ENCODE measurements around the gene TCERG1L.
"Not testable (repeated sequence)": the region's sequence is repeated elsewhere in the genome, so short reads cannot be mapped to it uniquely, and the experiment has no call there.

The TCERG1L gene

GRCh38 chr10:131322575-131322974 is 11.1 kb upstream of the TCERG1L start:
- not testable (repeated sequence) for H2BK5ac ChIP-seq (ENCODE audit: low read length); H3K36me3 ChIP-seq (replicated peaks in 1 of 2; ENCODE audit: control insufficient read depth in 2 of 2, insufficient read depth in 2 of 2, low read length in 2 of 2); H3K79me1 ChIP-seq (ENCODE audit: low read depth, low read length); H3K4me1 ChIP-seq (ENCODE audit: control insufficient read depth in 2 of 2, insufficient read depth in 1 of 2, low read depth in 1 of 2, low read length in 2 of 2); H3K4me3 ChIP-seq (ENCODE audit: low read length in 2 of 2); H3K14ac ChIP-seq (ENCODE audit: low read length); H3K23ac ChIP-seq (ENCODE audit: low read depth, low read length, poor library complexity); H4K91ac ChIP-seq (ENCODE audit: low read depth, low read length, poor library complexity); H2BK15ac ChIP-seq (ENCODE audit: low read length); H3K4ac ChIP-seq (ENCODE audit: low read length); H3K9ac ChIP-seq (ENCODE audit: low read depth, low read length, poor library complexity); H3K9me3 ChIP-seq (replicated peaks in 1 of 2; ENCODE audit: control insufficient read depth in 2 of 2, insufficient read depth in 1 of 2, low read depth in 1 of 2, low read length in 2 of 2); H2BK120ac ChIP-seq (ENCODE audit: low read depth, low read length); H3K4me2 ChIP-seq (ENCODE audit: insufficient read depth, low read length, poor library complexity, severe bottlenecking); H3K18ac ChIP-seq (ENCODE audit: low read length); H2AFZ ChIP-seq (ENCODE audit: low read length); H2AK5ac ChIP-seq (ENCODE audit: low read depth, low read length); H4K8ac ChIP-seq (ENCODE audit: low read depth, low read length); H2BK12ac ChIP-seq (ENCODE audit: low read length); H3K27ac ChIP-seq (replicated peaks; ENCODE audit: low read length); DNase-seq (ENCODE audit: low spot score)
- H3K27me3 ChIP-seq (ENCODE audit: control insufficient read depth in 3 of 3, insufficient read depth in 3 of 3, low read depth in 1 of 3, low read length in 3 of 3) = peaks cover 0 to 12% (median 2%) of the 10 kb centered on the region in 3 experiments
- no CpG with 5 or more reads among the region's 19 CpGs for whole genome bisulfite sequencing, 2 donors (ENCODE audit: extremely low coverage in 2 of 2, insufficient read length in 2 of 2, insufficient replicate concordance in 1 of 2)

DNA sequence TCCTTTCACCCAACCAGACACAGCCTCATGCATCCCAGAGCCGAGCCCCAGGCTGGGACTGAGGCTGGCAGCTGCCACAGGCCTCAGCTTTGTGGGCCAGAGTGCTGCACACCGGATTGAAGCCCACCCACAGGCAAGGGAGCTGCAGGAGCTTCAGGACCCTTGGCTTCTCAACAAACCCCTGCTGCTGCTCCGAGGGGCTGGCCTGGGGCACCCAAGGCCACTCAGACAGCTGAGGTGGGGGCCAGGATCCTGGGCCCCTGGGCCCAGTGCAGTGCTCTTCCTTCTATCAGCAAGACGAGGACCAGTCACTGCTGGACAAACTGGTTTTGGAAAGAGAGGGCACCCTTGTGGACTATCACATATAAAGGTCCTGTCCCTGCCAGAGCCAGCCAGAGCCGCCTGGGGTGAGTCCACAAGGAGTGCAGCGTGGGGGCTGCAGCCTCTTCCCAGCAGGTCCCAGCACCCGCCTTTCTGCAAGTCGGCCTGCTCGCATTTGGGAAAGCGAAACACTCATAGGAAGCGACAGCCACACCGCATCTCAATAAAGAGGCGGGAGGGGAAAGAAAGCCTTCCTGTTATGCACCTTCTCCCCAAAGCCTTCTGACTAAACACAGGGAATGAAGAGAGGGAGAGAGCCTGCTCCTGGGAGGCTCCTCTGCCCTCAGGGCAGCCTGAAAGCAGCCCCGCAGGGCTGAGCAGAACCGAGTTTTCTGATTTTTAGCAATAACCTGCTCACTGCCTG is 9.5 kb upstream of the TCERG1L start:
- no peak overlapping the region for H3K4me2 ChIP-seq (ENCODE audit: insufficient read depth, low read length, poor library complexity, severe bottlenecking)
- H2BK12ac ChIP-seq (ENCODE audit: low read length) = no peak overlapping the region
- no peaks in the 10 kb centered on the region for H3K36me3 ChIP-seq (replicated peaks in 1 of 2; ENCODE audit: control insufficient read depth in 2 of 2, insufficient read depth in 2 of 2, low read length in 2 of 2)
- H3K14ac ChIP-seq (ENCODE audit: low read length) = no peak overlapping the region
- no peaks in the 10 kb centered on the region for H3K9me3 ChIP-seq (replicated peaks in 1 of 2; ENCODE audit: control insufficient read depth in 2 of 2, insufficient read depth in 1 of 2, low read depth in 1 of 2, low read length in 2 of 2)
- no peak overlapping the region for H3K4me3 ChIP-seq (ENCODE audit: low read length in 2 of 2)
- no peak overlapping the region for H2BK120ac ChIP-seq (ENCODE audit: low read depth, low read length)
- H2AFZ ChIP-seq (ENCODE audit: low read length) = no peak overlapping the region
- no peak overlapping the region for H2BK5ac ChIP-seq (ENCODE audit: low read length)
- no peak for DNase-seq (ENCODE audit: low spot score)
- H3K18ac ChIP-seq (ENCODE audit: low read length) = peak overlapping the region; percentile 23
- H3K4me1 ChIP-seq (ENCODE audit: control insufficient read depth in 2 of 2, insufficient read depth in 1 of 2, low read depth in 1 of 2, low read length in 2 of 2) = peaks cover 0 to 7% of the 10 kb centered on the region in 2 donors
- no peak overlapping the region for H3K27ac ChIP-seq (replicated peaks; ENCODE audit: low read length)
- no peak overlapping the region for H2AK5ac ChIP-seq (ENCODE audit: low read depth, low read length)
- H3K9ac ChIP-seq (ENCODE audit: low read depth, low read length, poor library complexity) = no peak overlapping the region
- H4K91ac ChIP-seq (ENCODE audit: low read depth, low read length, poor library complexity) = no peak overlapping the region
- H3K79me1 ChIP-seq (ENCODE audit: low read depth, low read length) = no peaks in the 10 kb centered on the region
- no peak overlapping the region for H2BK15ac ChIP-seq (ENCODE audit: low read length)
- no peak overlapping the region for H3K23ac ChIP-seq (ENCODE audit: low read depth, low read length, poor library complexity)
- no peak overlapping the region for H4K8ac ChIP-seq (ENCODE audit: low read depth, low read length)
- WGBS, 2 donors (ENCODE audit: extremely low coverage in 2 of 2, insufficient read length in 2 of 2, insufficient replicate concordance in 1 of 2) = no CpG with 5 or more reads among the region's 15 CpGs
- H3K27me3 ChIP-seq (ENCODE audit: control insufficient read depth in 3 of 3, insufficient read depth in 3 of 3, low read depth in 1 of 3, low read length in 3 of 3) = peaks cover 0 to 15% (median 2%) of the 10 kb centered on the region in 3 experiments
- no peak overlapping the region for H3K4ac ChIP-seq (ENCODE audit: low read length)

- Histone ChIP-seq H2BK120ac (ENCODE audit: low read depth, low read length) (no peak overlapping the region), H2BK5ac (ENCODE audit: low read length) (no peak overlapping the region), H3K4me1 (ENCODE audit: control insufficient read depth in 2 of 2, insufficient read depth in 1 of 2, low read depth in 1 of 2, low read length in 2 of 2) (peaks cover 0 to 7% of the 10 kb centered on the region in 2 donors), H3K4me3 (ENCODE audit: low read length in 2 of 2) (no peak overlapping the region), H2AFZ (ENCODE audit: low read length) (no peak overlapping the region), H3K27me3 (ENCODE audit: control insufficient read depth in 3 of 3, insufficient read depth in 3 of 3, low read depth in 1 of 3, low read length in 3 of 3) (peaks cover 0 to 25% (median 2%) of the 10 kb centered on the region in 3 experiments), H2BK12ac (ENCODE audit: low read length) (no peak overlapping the region), H3K4me2 (ENCODE audit: insufficient read depth, low read length, poor library complexity, severe bottlenecking) (no peak overlapping the region), H4K8ac (ENCODE audit: low read depth, low read length) (no peak overlapping the region), H3K4ac (ENCODE audit: low read length) (no peak overlapping the region), H4K91ac (ENCODE audit: low read depth, low read length, poor library complexity) (no peak overlapping the region), H2AK5ac (ENCODE audit: low read depth, low read length) (peak overlapping the region; percentile 11), H2BK15ac (ENCODE audit: low read length) (no peak overlapping the region), H3K18ac (ENCODE audit: low read length) (no peak overlapping the region), H3K36me3 (replicated peaks in 1 of 2; ENCODE audit: control insufficient read depth in 2 of 2, insufficient read depth in 2 of 2, low read length in 2 of 2) (no peaks in the 10 kb centered on the region), H3K79me1 (ENCODE audit: low read depth, low read length) (no peaks in the 10 kb centered on the region), H3K14ac (ENCODE audit: low read length) (peak overlapping the region; percentile 6), H3K9ac (ENCODE audit: low read depth, low read length, poor library complexity) (no peak overlapping the region), H3K27ac (replicated peaks; ENCODE audit: low read length) (no peak overlapping the region), H3K23ac (ENCODE audit: low read depth, low read length, poor library complexity) (no peak overlapping the region), H3K9me3 (replicated peaks in 1 of 2; ENCODE audit: control insufficient read depth in 2 of 2, insufficient read depth in 1 of 2, low read depth in 1 of 2, low read length in 2 of 2) (no peaks in the 10 kb centered on the region)
- WGBS, 2 donors (ENCODE audit: extremely low coverage in 2 of 2, insufficient read length in 2 of 2, insufficient replicate concordance in 1 of 2) = no CpG with 5 or more reads among the region's 8 CpGs
- no peak for DNase-seq (ENCODE audit: low spot score)
Measured at GRCh38 chr10:131318814-131319213, 7.3 kb upstream of the TCERG1L start.

DNA sequence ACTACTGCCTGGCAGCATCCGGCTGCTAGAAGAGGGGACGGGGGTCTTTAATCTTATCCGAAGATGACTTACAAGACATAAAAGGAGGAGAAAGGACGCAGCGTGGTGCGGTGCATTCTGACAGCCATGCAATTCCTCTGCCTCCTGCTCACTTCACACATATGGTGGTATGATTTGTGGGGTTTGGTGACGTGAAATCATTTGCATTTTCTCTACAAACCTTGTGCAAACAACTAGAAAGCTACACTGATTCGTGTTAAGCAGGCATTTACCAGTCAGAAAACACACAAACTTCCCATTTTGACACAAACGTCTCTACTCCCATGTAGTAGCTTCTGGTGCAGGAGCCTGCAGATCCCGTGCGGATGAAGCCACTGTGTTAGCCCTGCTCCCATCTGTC is 6.8 kb upstream of the TCERG1L start:
- Histone ChIP-seq H3K4me3 (ENCODE audit: low read length in 2 of 2) (no peak overlapping the region), H2BK120ac (ENCODE audit: low read depth, low read length) (no peak overlapping the region), H3K4me2 (ENCODE audit: insufficient read depth, low read length, poor library complexity, severe bottlenecking) (no peak overlapping the region), H2AFZ (ENCODE audit: low read length) (no peak overlapping the region), H3K79me1 (ENCODE audit: low read depth, low read length) (no peaks in the 10 kb centered on the region), H2AK5ac (ENCODE audit: low read depth, low read length) (peak overlapping the region; percentile 11), H3K14ac (ENCODE audit: low read length) (peak overlapping the region; percentile 6), H2BK12ac (ENCODE audit: low read length) (no peak overlapping the region), H3K27me3 (ENCODE audit: control insufficient read depth in 3 of 3, insufficient read depth in 3 of 3, low read depth in 1 of 3, low read length in 3 of 3) (peaks cover 0 to 30% (median 2%) of the 10 kb centered on the region in 3 experiments), H3K9ac (ENCODE audit: low read depth, low read length, poor library complexity) (no peak overlapping the region), H4K91ac (ENCODE audit: low read depth, low read length, poor library complexity) (no peak overlapping the region), H3K27ac (replicated peaks; ENCODE audit: low read length) (no peak overlapping the region), H3K9me3 (replicated peaks in 1 of 2; ENCODE audit: control insufficient read depth in 2 of 2, insufficient read depth in 1 of 2, low read depth in 1 of 2, low read length in 2 of 2) (no peaks in the 10 kb centered on the region), H3K18ac (ENCODE audit: low read length) (no peak overlapping the region), H3K4ac (ENCODE audit: low read length) (no peak overlapping the region), H4K8ac (ENCODE audit: low read depth, low read length) (no peak overlapping the region), H2BK15ac (ENCODE audit: low read length) (no peak overlapping the region), H2BK5ac (ENCODE audit: low read length) (no peak overlapping the region), H3K36me3 (replicated peaks in 1 of 2; ENCODE audit: control insufficient read depth in 2 of 2, insufficient read depth in 2 of 2, low read length in 2 of 2) (no peaks in the 10 kb centered on the region), H3K4me1 (ENCODE audit: control insufficient read depth in 2 of 2, insufficient read depth in 1 of 2, low read depth in 1 of 2, low read length in 2 of 2) (peaks cover 0 to 7% of the 10 kb centered on the region in 2 donors), H3K23ac (ENCODE audit: low read depth, low read length, poor library complexity) (no peak overlapping the region)
- WGBS, 2 donors (ENCODE audit: extremely low coverage in 2 of 2, insufficient read length in 2 of 2, insufficient replicate concordance in 1 of 2) = no CpG with 5 or more reads among the region's 11 CpGs
- DNase-seq (ENCODE audit: low spot score) = no peak

Data from neuronal stem cell (in vitro differentiated cells).